Stimulated activated CD4-positive, alpha-beta T cell treated with anti-CD3 and anti-CD28 coated beads, Interleukin-15, amount 100 ng/mL, for 1 hour (primary cell): ENCODE results near the gene TXNDC11.

Experiments
- DNase-seq, 2 donors: peaks; one replicate each; pipeline ENCODE4 v3.0.0-alpha.2; 2020; ENCODE audit warnings: low read depth in 1 of 2, low spot score in 1 of 2

TXNDC11 gene

DNA sequence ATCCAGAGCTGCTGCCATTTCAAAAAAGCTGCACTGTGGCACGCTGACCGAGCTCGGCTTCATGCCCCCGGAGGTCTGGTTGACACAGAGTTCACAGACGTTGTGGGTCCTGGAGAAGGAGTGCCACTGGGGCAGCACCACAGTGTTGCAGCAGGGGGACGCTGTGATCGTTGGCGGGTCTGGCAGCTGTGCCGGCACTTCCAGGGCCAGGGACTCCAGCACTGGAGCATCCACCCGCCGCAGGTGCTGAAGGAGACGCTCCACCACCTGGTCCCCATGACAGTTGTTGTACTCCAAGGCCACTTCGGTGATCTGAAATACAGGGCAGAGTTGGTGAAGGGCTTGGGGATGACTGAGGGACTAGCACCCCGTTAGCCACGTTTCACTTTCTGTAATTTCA is 50.9 kb downstream of the TXNDC11 start:
- no peak for DNase-seq

DNA sequence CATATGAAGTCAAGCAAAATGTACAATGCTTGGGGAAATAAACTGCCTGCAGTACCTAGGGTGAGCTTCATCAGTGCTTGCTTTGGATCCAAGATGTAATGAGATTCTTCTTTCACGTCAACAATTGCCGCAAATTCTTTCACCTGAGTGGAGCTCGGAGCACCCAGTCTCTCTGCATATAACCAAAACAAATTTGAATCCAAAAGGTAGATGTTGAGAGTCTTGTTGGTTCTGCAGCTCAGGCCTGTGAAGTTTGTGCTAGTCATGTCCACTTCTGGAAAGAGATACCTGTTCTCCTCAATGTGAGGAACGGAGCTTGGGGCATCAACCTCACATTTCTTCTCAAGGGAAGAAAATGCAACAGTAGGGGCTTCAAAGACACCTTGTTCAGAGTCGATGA is 51.4 kb downstream of the TXNDC11 start:
- DNase-seq, result no peak

- no peak for DNase-seq
Measured at GRCh38 chr16:11689031-11689840, 53.4 kb downstream of the TXNDC11 start.

DNA sequence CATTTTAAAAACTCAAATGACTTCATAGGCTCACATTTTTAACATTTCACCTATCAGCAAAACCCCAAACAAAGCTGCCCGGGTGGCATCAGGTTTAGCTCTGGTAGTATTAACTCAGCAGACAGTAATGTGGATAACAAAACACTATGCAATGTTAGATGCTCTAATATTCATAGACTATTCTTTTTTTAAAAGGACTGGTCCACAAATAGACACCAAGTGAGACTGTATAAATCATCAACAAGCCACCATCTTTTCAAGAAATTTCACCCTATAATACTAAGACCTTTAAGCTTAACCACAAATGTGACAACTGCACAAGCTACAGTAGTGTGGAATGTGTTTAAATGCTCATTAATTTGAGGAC is 54.2 kb downstream of the TXNDC11 start:
- DNase-seq, result no peak

GRCh38 chr16:11687601-11688519 is 54.8 kb downstream of the TXNDC11 start:
- DNase-seq, result no peak

GRCh38 chr16:11686713-11687380 is 55.8 kb downstream of the TXNDC11 start:
- DNase-seq, result no peak

DNA sequence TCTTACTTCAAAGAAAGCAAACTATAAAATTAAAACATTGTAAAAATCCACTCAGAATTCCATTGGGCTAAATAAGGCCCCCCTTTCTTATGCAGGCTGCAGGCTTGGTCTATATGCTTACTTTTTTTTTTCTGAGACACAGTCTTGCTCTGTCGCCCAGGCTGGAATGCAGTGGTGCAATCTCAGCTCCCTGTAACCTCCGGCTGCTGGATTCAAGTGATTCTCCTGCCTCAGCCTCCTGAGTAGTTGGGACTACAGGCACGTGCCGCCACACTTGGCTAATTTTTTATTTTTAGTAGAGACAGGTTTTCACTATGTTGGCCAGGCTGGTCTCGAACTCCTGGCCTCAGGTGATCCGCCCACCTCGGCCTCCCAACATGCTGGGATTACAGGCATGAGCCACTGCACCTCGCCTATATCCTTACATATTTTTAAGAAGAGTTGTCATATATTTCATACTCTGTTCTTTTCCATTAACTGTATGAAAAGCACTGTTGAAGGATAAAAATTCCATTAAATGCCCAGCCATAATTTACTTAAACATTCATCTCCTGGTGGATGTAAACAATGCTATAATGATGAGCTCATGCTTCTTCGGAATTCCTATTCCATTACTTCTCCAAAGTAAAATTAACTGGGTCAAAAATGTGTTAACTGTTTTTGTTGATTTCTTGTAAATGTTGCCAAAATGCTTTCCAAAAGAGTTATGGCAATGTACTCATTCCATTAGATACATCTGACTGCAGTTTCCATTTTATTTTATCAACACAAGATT is 56.6 kb downstream of the TXNDC11 start:
- DNase-seq, result no peak

DNA sequence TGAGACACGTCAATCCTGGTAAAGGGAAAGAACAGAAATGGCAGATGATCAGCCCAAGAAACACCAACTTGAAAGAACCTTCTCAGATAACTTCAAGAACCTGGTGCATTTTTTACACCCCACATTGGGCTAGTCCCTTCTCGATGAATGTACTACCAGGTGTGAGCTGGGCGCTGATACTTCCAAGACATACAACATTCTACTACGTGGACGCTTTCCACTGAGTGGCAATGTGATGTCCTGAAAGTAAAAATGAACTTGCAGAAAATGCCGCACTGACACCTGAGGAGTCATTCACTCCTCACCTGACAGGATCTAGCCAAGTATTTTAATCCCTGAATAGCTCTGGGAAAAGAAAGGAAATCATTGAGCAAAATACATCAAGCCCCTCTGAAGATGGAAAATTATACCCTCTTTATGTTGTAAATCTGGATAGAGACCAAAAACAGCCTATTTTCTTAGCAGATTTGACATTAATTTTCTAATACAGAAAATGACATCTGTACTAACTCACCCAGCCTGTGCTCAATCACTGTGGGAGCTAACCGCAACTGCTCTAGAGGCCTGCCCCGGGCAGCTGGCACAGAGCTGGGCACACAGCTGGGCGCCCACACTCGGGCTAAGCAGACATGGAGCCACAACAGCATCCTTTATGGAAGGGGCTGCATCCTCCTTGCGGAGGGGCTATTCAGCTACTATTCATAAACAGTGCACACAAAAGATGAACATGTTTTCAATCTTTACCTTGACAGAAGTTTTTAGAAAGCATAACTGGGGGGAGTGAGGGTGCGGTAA is 58.2 kb downstream of the TXNDC11 start:
- DNase-seq, result no peak

GRCh38 chr16:11683145-11683544 is 59.5 kb downstream of the TXNDC11 start:
- no peak for DNase-seq

GRCh38 chr16:11682655-11683096 is 60.0 kb downstream of the TXNDC11 start:
- no peak for DNase-seq

- no peak for DNase-seq
Measured at GRCh38 chr16:11681976-11682654, 60.5 kb downstream of the TXNDC11 start.

DNA sequence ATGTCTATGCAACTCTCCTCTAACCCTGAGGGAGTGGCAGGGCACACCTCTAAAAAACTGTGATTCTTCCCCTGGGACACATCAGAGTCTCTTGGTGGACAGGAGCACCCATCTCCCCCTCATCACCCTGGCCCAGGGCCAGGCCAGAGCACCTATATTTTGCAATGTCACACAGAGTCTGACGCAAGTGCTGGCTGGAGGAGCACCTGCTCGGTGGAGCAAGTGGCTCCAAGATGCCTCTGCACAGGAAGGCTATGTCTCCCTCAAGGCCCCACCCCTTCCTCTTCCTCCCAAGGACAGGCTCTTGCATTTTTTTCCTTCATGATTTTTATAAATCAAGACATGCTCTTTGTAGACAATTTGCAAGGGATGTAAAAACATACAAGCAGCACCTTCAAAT is 61.1 kb downstream of the TXNDC11 start:
- no peak for DNase-seq

- no peak for DNase-seq
Measured at GRCh38 chr16:11679941-11680911, 62.4 kb downstream of the TXNDC11 start.

GRCh38 chr16:11679250-11679649 is 63.4 kb downstream of the TXNDC11 start:
- no peak for DNase-seq

DNA sequence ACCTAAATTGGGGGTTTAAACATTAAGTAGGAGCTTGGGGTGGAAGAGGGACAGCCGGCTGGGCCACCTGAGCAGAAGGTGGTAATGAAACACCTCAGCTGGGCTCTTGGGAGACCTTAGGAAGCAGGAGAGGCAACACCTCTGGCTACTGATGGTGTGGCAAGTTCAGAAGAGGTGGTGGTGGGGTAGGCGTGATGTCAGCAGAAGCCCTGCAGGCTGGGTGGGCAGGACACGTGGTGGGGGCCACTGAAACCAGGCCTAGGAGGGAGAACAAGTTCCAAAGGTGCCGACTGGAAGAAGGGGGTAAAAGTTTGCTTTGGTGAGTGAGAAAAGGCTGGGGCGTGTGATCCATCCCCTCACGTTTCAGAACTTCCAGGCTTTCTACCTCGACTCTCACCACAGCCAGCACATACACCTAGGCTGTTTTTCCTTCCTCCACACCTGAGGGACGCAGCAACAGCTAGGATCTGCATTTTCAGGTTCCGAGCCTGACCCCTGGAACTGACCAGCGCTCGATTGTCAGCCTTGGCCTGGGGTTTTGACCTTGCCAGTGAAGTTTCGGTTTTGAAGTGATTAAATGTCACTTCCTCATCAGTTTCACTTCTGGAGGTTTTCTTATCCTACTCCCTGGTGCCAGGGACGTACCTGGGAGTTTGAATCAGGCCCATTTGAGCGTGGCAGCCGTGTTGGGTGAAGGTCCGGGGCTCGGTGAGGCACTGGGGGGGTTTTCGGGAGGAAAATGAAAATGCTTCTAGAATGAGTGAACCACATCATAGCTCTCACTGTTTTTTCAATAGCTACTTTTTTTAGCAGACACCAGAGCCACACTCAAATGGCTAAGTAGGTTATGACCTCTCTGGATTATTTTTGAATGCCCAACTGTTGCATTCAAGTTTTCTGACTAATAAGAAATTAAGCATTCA is 64.4 kb downstream of the TXNDC11 start:
- no peak for DNase-seq

- no peak for DNase-seq
Measured at GRCh38 chr16:11677451-11677951, 65.2 kb downstream of the TXNDC11 start.

DNA sequence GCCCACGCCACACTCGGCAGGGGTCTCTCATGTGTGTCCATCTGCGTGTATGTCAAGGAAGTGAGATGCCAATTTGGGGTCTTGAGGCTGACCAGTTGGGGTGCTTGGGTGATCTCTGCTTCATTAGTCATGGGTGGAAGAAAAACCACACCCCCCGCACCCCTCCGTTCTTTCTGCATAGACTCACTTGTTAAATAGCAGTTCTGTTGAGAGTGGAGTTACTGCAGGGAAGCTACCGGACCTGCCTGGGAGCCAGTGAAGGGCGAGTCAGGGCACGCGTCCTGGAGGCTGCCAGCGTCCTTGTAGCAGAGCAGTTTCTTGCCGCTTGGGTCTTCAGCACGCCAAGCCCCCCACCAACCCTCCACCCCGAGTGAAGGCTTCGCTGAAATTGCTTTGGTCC is 65.9 kb downstream of the TXNDC11 start:
- DNase-seq, result no peak
